ENCODE data around the gene ZNF827. TPM values are rescaled to one million over a fixed set of nuclear protein-coding genes. Genes with fewer than 3 reads are reported as not detected.
A peak's percentile ranks its signal among the peaks of the same experiment; 100 is the strongest.

ZNF827 gene
- total and polyA plus RNA-seq, 10 donors, result 3.3 to 31.6 (median 16.1) TPM

DNA sequence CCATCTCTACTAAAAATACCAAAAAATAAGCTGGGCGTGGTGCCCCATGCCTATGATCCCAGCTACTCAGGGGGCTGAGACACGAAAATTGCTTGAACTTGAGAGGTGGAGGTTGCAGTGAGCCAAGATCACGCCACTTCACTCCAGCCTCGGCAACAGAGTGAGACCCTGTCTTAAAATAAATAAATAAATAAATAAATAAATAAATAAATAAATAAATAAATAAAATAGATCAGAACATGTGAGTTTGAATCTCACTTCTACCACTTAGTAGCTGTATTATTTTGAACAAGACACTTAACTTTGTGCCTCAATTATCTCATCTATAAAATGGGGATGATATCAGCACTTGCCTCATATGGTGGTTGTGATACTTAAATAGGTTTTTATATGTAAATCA lies 168.5 kb downstream of the ZNF827 start:
- no peak for TF ChIP-seq POLR2A (IDR thresholded peaks at IDR 0.05)
- TF ChIP-seq, protein P1, sequence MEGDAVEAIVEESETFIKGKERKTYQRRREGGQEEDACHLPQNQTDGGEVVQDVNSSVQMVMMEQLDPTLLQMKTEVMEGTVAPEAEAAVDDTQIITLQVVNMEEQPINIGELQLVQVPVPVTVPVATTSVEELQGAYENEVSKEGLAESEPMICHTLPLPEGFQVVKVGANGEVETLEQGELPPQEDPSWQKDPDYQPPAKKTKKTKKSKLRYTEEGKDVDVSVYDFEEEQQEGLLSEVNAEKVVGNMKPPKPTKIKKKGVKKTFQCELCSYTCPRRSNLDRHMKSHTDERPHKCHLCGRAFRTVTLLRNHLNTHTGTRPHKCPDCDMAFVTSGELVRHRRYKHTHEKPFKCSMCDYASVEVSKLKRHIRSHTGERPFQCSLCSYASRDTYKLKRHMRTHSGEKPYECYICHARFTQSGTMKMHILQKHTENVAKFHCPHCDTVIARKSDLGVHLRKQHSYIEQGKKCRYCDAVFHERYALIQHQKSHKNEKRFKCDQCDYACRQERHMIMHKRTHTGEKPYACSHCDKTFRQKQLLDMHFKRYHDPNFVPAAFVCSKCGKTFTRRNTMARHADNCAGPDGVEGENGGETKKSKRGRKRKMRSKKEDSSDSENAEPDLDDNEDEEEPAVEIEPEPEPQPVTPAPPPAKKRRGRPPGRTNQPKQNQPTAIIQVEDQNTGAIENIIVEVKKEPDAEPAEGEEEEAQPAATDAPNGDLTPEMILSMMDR (IDR thresholded peaks at IDR 0.05 in 8 of 11, conservative IDR thresholded peaks at IDR 0.05 in 3 of 11), result no peak
- no peak for TF ChIP-seq POLR2AphosphoS5 (IDR thresholded peaks at IDR 0.05)
- Histone ChIP-seq H3K4me1 (no peaks in the 10 kb centered on the region), H3K4me3 (no peak overlapping the region), H3K27me3 (replicated peaks in 1 of 7) (no peaks in the 10 kb centered on the region), H3K9me3 (peaks cover 0 to 10% (median 0%) of the 10 kb centered on the region in 8 donors), H3K36me3 (peaks cover 0 to 82% (median 30%) of the 10 kb centered on the region in 6 donors), H3K27ac (peak overlapping the region in 4 of 8 donors; percentile 9 to 62 (median 52))
- DNase-seq, result no peak
- WGBS, 5 donors, result 89 to 99% (median 90%) methylated on average over 4 of the region's 4 CpGs
- intact Hi-C loops (cut with DNase I; ENCODE audit: low total_unique reads), result no loop called here

DNA sequence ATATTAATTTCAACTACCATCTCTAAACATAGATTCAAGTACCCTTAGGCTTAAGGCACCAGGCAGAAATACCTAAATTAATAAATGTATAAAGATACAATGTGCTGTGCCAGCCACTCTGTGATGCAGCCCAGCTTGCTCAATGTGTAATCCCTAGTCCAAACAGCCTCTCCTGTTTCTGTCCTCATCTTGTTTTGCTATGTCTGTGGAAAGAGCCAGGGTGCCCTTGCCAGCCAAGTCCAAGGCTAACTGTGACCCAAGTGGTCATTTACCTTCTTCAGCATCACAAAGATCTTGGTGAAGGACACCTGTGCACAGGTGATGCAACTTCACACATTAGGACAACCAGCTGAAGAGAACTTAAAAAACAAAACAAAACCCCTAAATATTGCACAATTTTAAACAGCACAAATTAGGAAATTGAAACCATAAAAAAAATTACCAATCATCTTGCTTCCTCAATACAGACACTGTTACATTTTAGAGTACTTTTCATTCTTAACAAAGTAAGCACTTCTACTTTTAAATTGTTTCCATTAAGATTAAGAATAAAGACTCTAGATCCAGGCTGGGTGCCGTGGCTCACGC lies 169.1 kb downstream of the ZNF827 start:
- H3K36me3 ChIP-seq, result peaks cover 0 to 82% (median 31%) of the 10 kb centered on the region in 6 donors
- no peaks in the 10 kb centered on the region for H3K4me1 ChIP-seq
- DNase-seq, result no peak
- peaks cover 0 to 10% (median 0%) of the 10 kb centered on the region in 8 donors for H3K9me3 ChIP-seq
- H3K27ac ChIP-seq, result peak overlapping the region in 4 of 8 donors; percentile 9 to 62 (median 52)
- no peaks in the 10 kb centered on the region for H3K27me3 ChIP-seq (replicated peaks in 1 of 7)
- TF ChIP-seq POLR2AphosphoS5 (IDR thresholded peaks at IDR 0.05), result no peak
- TF ChIP-seq, protein P1 (IDR thresholded peaks at IDR 0.05 in 8 of 11, conservative IDR thresholded peaks at IDR 0.05 in 3 of 11), result no peak
- no peak for TF ChIP-seq POLR2A (IDR thresholded peaks at IDR 0.05)
- intact Hi-C loops (cut with DNase I; ENCODE audit: low total_unique reads), result no loop called here
- whole genome bisulfite sequencing, 5 donors, result 70 to 91% (median 72%) methylated on average over 2 of the region's 2 CpGs
- no peak overlapping the region for H3K4me3 ChIP-seq

GRCh38 chr4:145766273-145766672 lies 172.3 kb downstream of the ZNF827 start:
- WGBS, 5 donors, result 86 to 94% (median 89%) methylated on average over 5 of the region's 5 CpGs
- Histone ChIP-seq H3K36me3 (peaks cover 0 to 82% (median 37%) of the 10 kb centered on the region in 6 donors), H3K4me3 (no peak overlapping the region), H3K27ac (no peak overlapping the region), H3K4me1 (no peaks in the 10 kb centered on the region), H3K27me3 (replicated peaks in 1 of 7) (no peaks in the 10 kb centered on the region), H3K9me3 (peaks cover 0 to 10% (median 0%) of the 10 kb centered on the region in 8 donors)
- intact Hi-C loops (cut with DNase I; ENCODE audit: low total_unique reads), result no loop called here
- DNase-seq, result no peak
- TF ChIP-seq POLR2AphosphoS5 (IDR thresholded peaks at IDR 0.05), result no peak

DNA sequence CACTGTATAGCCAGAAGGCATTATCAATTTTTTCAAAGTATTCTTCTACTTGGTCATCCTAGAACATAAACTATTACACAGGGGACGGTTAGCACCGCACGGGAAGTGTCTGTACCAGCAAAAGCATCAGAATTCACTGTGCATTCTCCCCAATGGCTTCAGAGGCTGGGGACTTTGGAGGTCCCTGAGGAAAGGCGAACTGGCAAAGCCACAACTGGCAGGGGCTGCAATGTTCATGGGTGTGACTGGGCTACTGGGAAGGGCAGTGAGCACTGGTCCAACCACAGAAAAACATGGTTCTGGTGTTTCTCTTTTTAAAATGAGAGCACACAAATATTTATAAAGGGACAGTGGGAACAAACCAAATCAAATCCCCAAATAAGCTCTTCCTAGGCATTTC lies 175.2 kb downstream of the ZNF827 start:
- 94 to 99% (median 97%) methylated on average over 4 of the region's 4 CpGs for WGBS, 5 donors
- no peaks in the 10 kb centered on the region for H3K4me1 ChIP-seq
- no peak overlapping the region for H3K4me3 ChIP-seq
- intact Hi-C loops (cut with DNase I; ENCODE audit: low total_unique reads), result no loop called here
- peaks cover 0 to 10% (median 0%) of the 10 kb centered on the region in 8 donors for H3K9me3 ChIP-seq
- no peak for DNase-seq
- no peaks in the 10 kb centered on the region for H3K27me3 ChIP-seq (replicated peaks in 1 of 7)
- no peak overlapping the region for H3K27ac ChIP-seq
- H3K36me3 ChIP-seq, result peaks cover 0 to 88% (median 52%) of the 10 kb centered on the region in 6 donors
- TF ChIP-seq, protein P1 (IDR thresholded peaks at IDR 0.05 in 8 of 11, conservative IDR thresholded peaks at IDR 0.05 in 3 of 11), result no peak
- TF ChIP-seq POLR2AphosphoS5 (IDR thresholded peaks at IDR 0.05) (no peak), POLR2A (IDR thresholded peaks at IDR 0.05) (no peak)

Measured in spleen (tissue), 11 donors.